A549 treated with Mapracorat at 1 μM for 4 hours (cell line): ENCODE results near the gene NFYB. TPM values are rescaled to one million over a fixed set of nuclear protein-coding genes. Genes with fewer than 3 reads are reported as not detected.

Source experiments
- total RNA-seq: library from RNA; stranded (reverse); fragments of 200-300 nt; extraction: Qiagen RNA extraction; gene quantifications from 5 replicates; pipeline ENCODE4 v1.2.3, GENCODE V29; 2022

NFYB gene
- total RNA-seq, result 22.8 to 28.8 TPM (median 25.4 TPM) in 5 replicates

GRCh38 chr12:104137902-104138796 lies at the start of gene NFYB:
Gene NFYB, minus strand, starts transcription at chr12:104138210. Its CDS starts 2,757 bp downstream, at chr12:104135453.

Other genes starting within 250 kb of the NFYB start
- 533 to 634 TPM (median 575 TPM) in 5 replicates for gene HSP90B1, start 207.8 kb downstream of the NFYB start, total RNA-seq
- gene TDG, start 172.3 kb downstream of the NFYB start, total RNA-seq, result 22.4 to 29.9 TPM (median 27.1 TPM) in 5 replicates
- 0.19 to 0.28 TPM (median 0.22 TPM) in 5 replicates for gene GLT8D2, start 88.0 kb downstream of the NFYB start, total RNA-seq
- gene HCFC2, start 73.7 kb downstream of the NFYB start, total RNA-seq, result 4.0 to 5.8 TPM (median 4.8 TPM) in 5 replicates
- 753 to 930 TPM (median 871 TPM) in 5 replicates for gene TXNRD1, start 77.6 kb upstream of the NFYB start, total RNA-seq
- gene EID3, start 165.5 kb upstream of the NFYB start, total RNA-seq, result 5.6 to 9.3 TPM (median 6.4 TPM) in 5 replicates